Uterus (tissue), 2 donors: ENCODE data around the gene RPS6KA2.

Source experiments
- CTCF ChIP-seq, 4 experiments: fragments of 200-600 bp in 2 of 4; fragments of 450-650 bp in 2 of 4; sonication (generic) in 2 of 4; IDR thresholded peaks; one replicate each; pipeline ENCODE4 v1.5.1; 2016 to 2019; ENCODE audit warnings: antibody characterized with exemption in 4 of 4, mild to moderate bottlenecking in 2 of 4, moderate library complexity in 1 of 4
- POLR2A ChIP-seq, 2 donors: fragments of 450-650 bp; IDR thresholded peaks; one replicate each; pipeline ENCODE4 v1.6.1; 2016; ENCODE audit warnings: antibody characterized with exemption in 2 of 2, mild to moderate bottlenecking in 1 of 2, moderate library complexity in 1 of 2

GRCh38 chr6:166370489-166370888, 256.6 kb downstream of the RPS6KA2 start:
- no peak for TF ChIP-seq CTCF (IDR thresholded peaks at IDR 0.05)
- TF ChIP-seq POLR2A (IDR thresholded peaks at IDR 0.05) = no peak
